GM10266 (cell line): ENCODE data around the gene STXBP3.

Experiments used
- DNase-seq: peaks from one replicate; pipeline ENCODE4 v3.0.0; 2012; ENCODE audit errors: extremely low spot score
- CTCF ChIP-seq: IDR thresholded peaks from 2 replicates; pipeline ENCODE4 v1.5.1; 2012; ENCODE audit warnings: mild to moderate bottlenecking, low read depth; ENCODE audit not compliant: control insufficient read depth, insufficient read depth; ENCODE audit errors: missing control alignments

Gene STXBP3

DNA sequence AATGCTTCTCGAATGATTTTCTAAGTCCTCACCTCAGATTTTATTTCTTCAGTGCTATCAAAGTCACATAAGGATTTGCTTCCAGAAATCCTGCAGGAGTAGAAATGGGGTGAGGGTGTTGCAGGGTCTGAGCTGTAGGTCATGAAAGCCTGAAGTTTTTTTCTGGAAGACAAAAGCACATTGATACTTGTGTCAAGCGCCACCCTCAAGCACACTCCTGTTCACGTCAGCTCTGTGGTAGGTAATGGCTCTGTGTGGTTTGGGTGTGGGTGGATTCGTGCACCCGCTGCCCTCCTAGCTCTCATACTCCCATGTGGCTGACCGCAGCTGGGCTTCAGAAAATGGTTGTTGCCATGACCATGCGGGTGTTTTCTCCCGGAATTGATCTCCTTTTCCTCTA lies 70.5 kb downstream of the STXBP3 start:
- no peak for DNase-seq
- no peak for TF ChIP-seq CTCF

- no peak for DNase-seq
- TF ChIP-seq CTCF: no peak
Measured at GRCh38 chr1:108817811-108818210, 71.3 kb downstream of the STXBP3 start.

GRCh38 chr1:108819878-108820277 lies 73.4 kb downstream of the STXBP3 start:
- TF ChIP-seq CTCF: no peak
- no peak for DNase-seq

GRCh38 chr1:108823632-108824031 lies 77.2 kb downstream of the STXBP3 start:
- DNase-seq: no peak
- TF ChIP-seq CTCF: no peak

GRCh38 chr1:108824051-108824450 lies 77.6 kb downstream of the STXBP3 start:
- no peak for DNase-seq
- TF ChIP-seq CTCF: no peak

DNA sequence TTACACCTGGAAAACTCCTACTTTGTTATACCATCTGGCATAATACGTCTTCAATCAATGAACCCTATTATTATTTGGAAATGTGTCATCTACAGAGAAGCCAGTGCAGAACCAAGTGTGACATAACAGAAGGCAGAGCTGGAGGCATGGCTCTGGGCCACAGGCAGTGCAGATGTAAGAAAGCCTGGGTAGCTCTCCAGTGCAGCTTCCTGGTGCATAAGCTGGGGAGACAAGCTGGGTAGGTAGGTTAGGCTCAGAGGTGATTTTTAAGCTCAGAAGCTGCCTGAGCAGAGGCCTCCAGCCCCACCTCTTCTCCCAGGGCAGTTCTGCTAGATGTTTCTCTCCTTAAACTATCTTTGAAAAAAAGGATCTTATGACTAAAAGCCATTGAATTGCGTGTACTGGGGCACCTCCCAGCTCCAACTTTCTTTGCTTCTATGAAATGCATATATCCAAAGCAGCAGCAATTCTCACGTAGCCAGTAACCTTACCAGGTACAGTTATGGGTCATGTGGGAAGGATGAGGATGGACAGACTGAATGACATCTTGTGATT lies 79.7 kb downstream of the STXBP3 start:
- DNase-seq: no peak
- no peak for TF ChIP-seq CTCF

DNA sequence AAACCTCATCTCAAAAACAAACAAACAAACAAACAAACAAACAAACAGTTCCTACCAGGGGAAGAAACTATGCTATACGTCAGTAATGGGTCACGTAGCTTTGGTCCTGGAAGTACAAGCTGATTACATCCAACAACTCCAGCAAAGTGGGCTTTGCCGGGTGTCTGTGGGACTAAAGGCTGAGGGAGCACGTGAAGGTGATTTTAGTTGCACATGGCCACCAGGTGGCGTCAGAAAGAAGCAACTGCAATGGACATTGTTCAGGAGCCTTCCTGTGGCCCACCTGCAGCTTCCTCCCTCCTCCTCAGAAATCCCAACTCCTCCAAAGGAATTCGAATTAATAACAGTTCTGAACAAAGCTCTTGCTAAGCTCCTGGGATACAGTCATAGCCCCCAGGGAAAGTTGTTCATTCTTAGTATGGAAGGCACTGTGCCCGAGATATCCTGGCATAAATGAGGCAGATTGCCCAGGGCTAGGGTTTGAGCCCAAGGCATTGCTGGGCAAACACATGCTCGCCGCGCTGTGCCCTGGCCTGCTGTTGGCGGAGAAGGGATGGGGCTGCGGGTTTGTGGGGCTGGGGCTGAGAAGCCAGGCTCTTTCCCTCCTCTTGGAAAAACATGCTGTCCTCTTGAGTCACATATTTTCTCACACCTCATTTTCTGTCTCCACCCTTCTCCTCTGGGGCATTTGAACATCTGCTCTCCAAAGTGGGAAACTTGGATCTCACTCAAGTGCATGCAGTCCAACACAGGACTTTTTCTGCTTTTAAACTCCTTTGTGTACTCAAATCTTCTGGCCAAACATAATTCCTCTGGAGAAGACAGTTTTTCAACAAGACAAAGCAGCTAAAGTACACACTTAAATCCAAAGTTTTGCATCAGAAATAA lies 81.8 kb downstream of the STXBP3 start:
- DNase-seq: peak; percentile 76
- TF ChIP-seq CTCF: peak; percentile 81
